HCT116 (cell line): ENCODE measurements around the gene ETNK2. TPM values are rescaled to one million over a fixed set of nuclear protein-coding genes. Genes with fewer than 3 reads are reported as not detected.

ENCODE experiments used
- ATAC-seq: fragments of 200-7000 bp; cut with Tn5 transposase; 2 replicates; pipeline ENCODE4 v1.9.1; 2020; ENCODE audit warnings: mild to moderate bottlenecking, moderate library complexity
- BruUV-seq: library from RNA; stranded (reverse); fragments of 400-500 nt; replicated peaks from 2 replicates; lab custom pipeline; 2021; lab: Mats Ljungman, UMichigan
- CTCF ChIA-PET: fragments of 300-600 bp; sonication (Branson Sonifier 250); formaldehyde crosslinking; loops from one replicate; lab custom pipeline; 2021; ENCODE audit warnings: antibody characterized with exemption; lab: Charles Lee
- POLR2A ChIA-PET: fragments of 300-600, 350-600 bp; sonication (Branson Sonifier 250); formaldehyde crosslinking; loops from one replicate; lab custom pipeline; 2021; ENCODE audit warnings: antibody characterized with exemption; lab: Charles Lee
- RAD21 ChIA-PET, 2 experiments: fragments of 300-600 bp; sonication (Branson Sonifier 250); formaldehyde crosslinking; loops; one replicate each; lab custom pipeline; 2023; ENCODE audit warnings: low total read pairs in 2 of 2; ENCODE audit not compliant: uncharacterized antibody in 2 of 2, unreplicated experiment in 2 of 2, low non-redundant PET in 1 of 2; lab: Charles Lee
- DNase-seq: peaks from one replicate; pipeline ENCODE4 v3.0.0-alpha.2; 2010; ENCODE audit warnings: low read depth, low spot score
- H2AFZ ChIP-seq: fragments of 200-600 bp; shearing (Covaris generic), sonication (generic); 2 replicates; pipeline ENCODE4 v1.6.1; 2017; ENCODE audit warnings: low read depth, mixed run types, mixed read lengths, antibody characterized with exemption, low read length; ENCODE audit not compliant: poor library complexity, severe bottlenecking
- H3K27ac ChIP-seq: 2 replicates; pipeline ENCODE4 v1.5.1; 2012; ENCODE audit warnings: low read depth, low read length
- H3K27me3 ChIP-seq: fragments of 200-600 bp; sonication (generic); 2 replicates; pipeline ENCODE4 v1.6.1; 2016; ENCODE audit warnings: mixed run types, low read length, mixed read lengths; ENCODE audit not compliant: insufficient read depth
- H3K36me3 ChIP-seq, 2 experiments: fragments of 200-500 bp in 1 of 2; fragments of 200-600 bp in 1 of 2; sonication (Bioruptor generic) in 1 of 2; sonication (generic) in 1 of 2; 2 replicates each; pipeline versions ENCODE4 v1.5.1 to v1.6.1; 2014 to 2016; ENCODE audit warnings: low read length in 2 of 2, inconsistent platforms in 1 of 2, mixed read lengths in 1 of 2, mixed run types in 1 of 2; ENCODE audit not compliant: insufficient read depth in 2 of 2, control insufficient read depth in 1 of 2
- H3K4me1 ChIP-seq, 2 experiments: fragments of 200-600 bp in 1 of 2; sonication (generic) in 1 of 2; 2 replicates each; pipeline versions ENCODE4 v1.5.1 to v1.6.1; 2012 to 2017; ENCODE audit warnings: low read length in 2 of 2, inconsistent platforms in 1 of 2, mild to moderate bottlenecking in 1 of 2, mixed read lengths in 1 of 2, mixed run types in 1 of 2, moderate library complexity in 1 of 2; ENCODE audit not compliant: insufficient read depth in 2 of 2, control insufficient read depth in 1 of 2
- H3K4me2 ChIP-seq: fragments of 200-600 bp; sonication (generic); 2 replicates; pipeline ENCODE4 v1.6.1; 2017; ENCODE audit warnings: mixed run types, low read length, mixed read lengths
- H3K4me3 ChIP-seq, 2 experiments: fragments of 200-600 bp in 1 of 2; sonication (generic) in 1 of 2; replicated peaks in 1 of 2; 2 replicates each; pipeline ENCODE4 v1.5.1; 2011 to 2016; ENCODE audit warnings: low read length in 2 of 2, control low read depth in 1 of 2, low read depth in 1 of 2, mild to moderate bottlenecking in 1 of 2, mixed read lengths in 1 of 2, mixed run types in 1 of 2
- H3K79me2 ChIP-seq: fragments of 200-600 bp; sonication (generic); 2 replicates; pipeline ENCODE4 v1.6.1; 2017; ENCODE audit warnings: mild to moderate bottlenecking, mixed run types, low read length, moderate library complexity, mixed read lengths; ENCODE audit not compliant: insufficient read depth
- H3K9ac ChIP-seq: fragments of 200-600 bp; sonication (generic); 2 replicates; pipeline ENCODE4 v1.6.1; 2016; ENCODE audit warnings: low read length, mixed read lengths
- H3K9me2 ChIP-seq: fragments of 200-600 bp; sonication (generic), shearing (Covaris generic); 2 replicates; pipeline ENCODE4 v1.6.1; 2017; ENCODE audit warnings: mixed run types, mild to moderate bottlenecking, moderate library complexity; ENCODE audit not compliant: insufficient read depth
- H3K9me3 ChIP-seq, 2 experiments: fragments of 200-500 bp in 1 of 2; fragments of 200-600 bp in 1 of 2; sonication (Bioruptor generic) in 1 of 2; sonication (generic) in 1 of 2; 2 replicates each; pipeline ENCODE4 v1.6.1; 2014 to 2017; ENCODE audit warnings: low read length in 2 of 2, mixed read lengths in 2 of 2, inconsistent platforms in 1 of 2, low read depth in 1 of 2, mild to moderate bottlenecking in 1 of 2, mixed run types in 1 of 2, moderate library complexity in 1 of 2; ENCODE audit not compliant: control insufficient read depth in 1 of 2, insufficient read depth in 1 of 2
- H4K20me1 ChIP-seq: fragments of 200-600 bp; sonication (generic), shearing (Covaris generic); 2 replicates; pipeline ENCODE4 v1.6.1; 2017; ENCODE audit warnings: mixed run types, mild to moderate bottlenecking, moderate library complexity; ENCODE audit not compliant: insufficient read depth
- EZH2phosphoT487 ChIP-seq: fragments of 200-600 bp; IDR thresholded peaks from 2 replicates; pipeline ENCODE4 v1.6.1; 2018; ENCODE audit warnings: antibody characterized with exemption, borderline replicate concordance
- POLR2AphosphoS5 ChIP-seq: IDR thresholded peaks from 2 replicates; pipeline ENCODE4 v1.6.1; 2011; ENCODE audit warnings: mild to moderate bottlenecking, low read depth, low read length, moderate library complexity
- TCF7L2 ChIP-seq: IDR thresholded peaks from 2 replicates; pipeline ENCODE4 v1.7.0; 2011; ENCODE audit warnings: borderline replicate concordance, inconsistent platforms; ENCODE audit not compliant: insufficient read depth, insufficient read length; ENCODE audit errors: extremely low read depth
- ZFX ChIP-seq: fragments of 450-650 bp; IDR thresholded peaks from 2 replicates; pipeline ENCODE4 v1.6.1; 2017
- ZNF274 ChIP-seq: fragments of 200-500 bp; sonication (Bioruptor generic); IDR thresholded peaks from 2 replicates; pipeline ENCODE4 v1.6.1; 2014; ENCODE audit warnings: mild to moderate bottlenecking, low read depth, low read length, inconsistent platforms
- intact Hi-C: fragments of 100-400 bp; cut with micrococcal nuclease; formaldehyde crosslinking; loops from 2 replicates; pipeline ENCODE4 v1.10.0; 2022
- total RNA-seq: library from RNA; stranded (reverse); gene quantifications from one replicate; pipeline ENCODE4 v1.2.1, GENCODE V29; 2021; ENCODE audit not compliant: unreplicated experiment
- TF ChIP-seq, protein P1 (sequence below): IDR thresholded peaks from 2 replicates; pipeline ENCODE4 v1.6.1; 2012; ENCODE audit warnings: low read depth
- TF ChIP-seq, protein P2 (sequence below): IDR thresholded peaks from 2 replicates; pipeline ENCODE4 v1.6.1; 2012

ETNK2 gene
- total RNA-seq, 1 experiment from 2014 or later = 16.1 TPM

DNA sequence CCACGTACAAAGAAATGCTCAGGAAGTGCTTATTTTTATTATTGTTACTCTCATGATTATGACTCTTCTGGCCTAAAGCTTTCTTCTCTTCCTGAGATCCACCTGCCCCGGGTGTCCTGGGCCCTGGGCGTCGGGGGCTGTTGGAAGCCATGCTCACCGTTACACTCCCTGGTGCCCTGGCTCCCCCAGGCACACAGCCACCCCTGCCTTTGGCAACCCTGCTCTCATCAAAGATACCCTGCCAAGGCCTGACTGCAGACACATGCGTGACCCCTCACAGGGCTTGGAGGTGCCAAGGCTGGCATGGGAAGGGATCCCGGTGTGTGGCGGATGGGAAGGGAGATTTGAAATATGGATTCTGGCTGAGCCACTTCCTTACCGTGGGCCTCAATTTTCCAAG lies 47.7 kb upstream of the ETNK2 start:
- ChIA-PET RAD21 (interaction anchor here in 1 of 2 experiments (1.5 kb wide), 1 partner anchor 37 kb away, joined by 5 read pairs; no protein-coding TSS in a partner anchor), POLR2A (interaction anchor here (1.3 kb wide), 1 partner anchor 15 kb away, joined by 4 read pairs; the partner anchor contains the start of gene GOLT1A), CTCF (no interaction called here)
- H3K27me3 ChIP-seq = no peaks in the 10 kb centered on the region
- no peak for DNase-seq
- H4K20me1 ChIP-seq = no peaks in the 10 kb centered on the region
- H2AFZ ChIP-seq = no peak overlapping the region
- no peaks in the 10 kb centered on the region for H3K79me2 ChIP-seq
- peak overlapping the region; percentile 53 for H3K9ac ChIP-seq
- intact Hi-C loops = loop anchor here (2.0 kb wide), 1 partner anchor 37 kb away; no protein-coding TSS in a partner anchor
- no TSS peak for BruUV-seq
- H3K4me2 ChIP-seq = peak overlapping the region; percentile 72
- H3K4me1 ChIP-seq = peaks cover 18 to 52% of the 10 kb centered on the region in 2 experiments
- no peak overlapping the region for H3K4me3 ChIP-seq
- H3K9me2 ChIP-seq = no peaks in the 10 kb centered on the region
- H3K36me3 ChIP-seq = no peaks in the 10 kb centered on the region
- H3K27ac ChIP-seq = no peak overlapping the region
- no peaks in the 10 kb centered on the region for H3K9me3 ChIP-seq
- no peak for TF ChIP-seq ZFX
- TF ChIP-seq EZH2phosphoT487 = no peak
- TF ChIP-seq POLR2AphosphoS5 = no peak
- TF ChIP-seq, protein P1, sequence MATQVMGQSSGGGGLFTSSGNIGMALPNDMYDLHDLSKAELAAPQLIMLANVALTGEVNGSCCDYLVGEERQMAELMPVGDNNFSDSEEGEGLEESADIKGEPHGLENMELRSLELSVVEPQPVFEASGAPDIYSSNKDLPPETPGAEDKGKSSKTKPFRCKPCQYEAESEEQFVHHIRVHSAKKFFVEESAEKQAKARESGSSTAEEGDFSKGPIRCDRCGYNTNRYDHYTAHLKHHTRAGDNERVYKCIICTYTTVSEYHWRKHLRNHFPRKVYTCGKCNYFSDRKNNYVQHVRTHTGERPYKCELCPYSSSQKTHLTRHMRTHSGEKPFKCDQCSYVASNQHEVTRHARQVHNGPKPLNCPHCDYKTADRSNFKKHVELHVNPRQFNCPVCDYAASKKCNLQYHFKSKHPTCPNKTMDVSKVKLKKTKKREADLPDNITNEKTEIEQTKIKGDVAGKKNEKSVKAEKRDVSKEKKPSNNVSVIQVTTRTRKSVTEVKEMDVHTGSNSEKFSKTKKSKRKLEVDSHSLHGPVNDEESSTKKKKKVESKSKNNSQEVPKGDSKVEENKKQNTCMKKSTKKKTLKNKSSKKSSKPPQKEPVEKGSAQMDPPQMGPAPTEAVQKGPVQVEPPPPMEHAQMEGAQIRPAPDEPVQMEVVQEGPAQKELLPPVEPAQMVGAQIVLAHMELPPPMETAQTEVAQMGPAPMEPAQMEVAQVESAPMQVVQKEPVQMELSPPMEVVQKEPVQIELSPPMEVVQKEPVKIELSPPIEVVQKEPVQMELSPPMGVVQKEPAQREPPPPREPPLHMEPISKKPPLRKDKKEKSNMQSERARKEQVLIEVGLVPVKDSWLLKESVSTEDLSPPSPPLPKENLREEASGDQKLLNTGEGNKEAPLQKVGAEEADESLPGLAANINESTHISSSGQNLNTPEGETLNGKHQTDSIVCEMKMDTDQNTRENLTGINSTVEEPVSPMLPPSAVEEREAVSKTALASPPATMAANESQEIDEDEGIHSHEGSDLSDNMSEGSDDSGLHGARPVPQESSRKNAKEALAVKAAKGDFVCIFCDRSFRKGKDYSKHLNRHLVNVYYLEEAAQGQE = no peak
- TF ChIP-seq ZNF274 = no peak
- no peak for TF ChIP-seq TCF7L2
- TF ChIP-seq, protein P2, sequence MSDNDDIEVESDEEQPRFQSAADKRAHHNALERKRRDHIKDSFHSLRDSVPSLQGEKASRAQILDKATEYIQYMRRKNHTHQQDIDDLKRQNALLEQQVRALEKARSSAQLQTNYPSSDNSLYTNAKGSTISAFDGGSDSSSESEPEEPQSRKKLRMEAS = no peak
- TF ChIP-seq, all 23 proteins: peak for 0
- no peak for ATAC-seq
